Breast epithelium (tissue), 3 donors: ENCODE data around the gene MAFG.

Experiments used
- CTCF ChIP-seq, 3 donors: fragments of 450-650 bp; IDR thresholded peaks; one replicate each; pipeline ENCODE4 v1.5.1; 2016 to 2017; ENCODE audit warnings: antibody characterized with exemption in 3 of 3, mild to moderate bottlenecking in 3 of 3, moderate library complexity in 3 of 3
- POLR2AphosphoS5 ChIP-seq, 3 donors: sonication (generic); formaldehyde crosslinking; IDR thresholded peaks; one replicate each; pipeline ENCODE4 v1.6.1; 2017; ENCODE audit warnings: antibody characterized with exemption in 3 of 3

DNA sequence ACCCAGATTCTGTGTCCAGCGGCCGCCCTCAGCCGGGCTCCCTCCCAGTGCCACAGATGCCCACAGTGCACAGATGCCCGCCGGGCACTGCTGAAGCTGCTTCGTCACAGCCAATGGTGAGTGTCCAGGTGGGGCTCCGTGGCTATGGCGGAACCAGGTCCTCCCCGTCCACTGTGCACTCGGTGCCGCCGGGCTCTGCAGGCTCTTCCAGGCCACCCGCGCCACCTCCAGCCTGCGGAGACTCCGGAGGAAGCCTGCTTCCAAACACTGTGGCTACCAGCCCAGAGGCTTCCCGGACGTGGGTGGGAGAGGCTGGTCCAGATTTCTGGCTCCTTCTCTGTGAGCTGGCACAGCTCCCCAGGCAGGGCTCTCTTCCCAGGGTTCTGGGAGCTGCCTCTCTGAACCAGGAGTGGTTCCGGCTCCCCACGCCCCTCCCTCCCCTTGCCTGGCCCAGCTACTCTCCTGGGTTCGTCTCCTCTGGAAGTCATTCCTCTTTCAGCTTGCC lies 12.4 kb upstream of the MAFG start:
- TF ChIP-seq CTCF (IDR thresholded peaks at IDR 0.05) (no peak), POLR2AphosphoS5 (IDR thresholded peaks at IDR 0.05) (no peak)
